ENCODE measurements around the gene MCRS1. TPM values are rescaled to one million over a fixed set of nuclear protein-coding genes. Genes with fewer than 3 reads are reported as not detected.
"Not testable (repeated sequence)": the region's sequence is repeated elsewhere in the genome, so short reads cannot be mapped to it uniquely, and the experiment has no call there.

Gene MCRS1, protein sequence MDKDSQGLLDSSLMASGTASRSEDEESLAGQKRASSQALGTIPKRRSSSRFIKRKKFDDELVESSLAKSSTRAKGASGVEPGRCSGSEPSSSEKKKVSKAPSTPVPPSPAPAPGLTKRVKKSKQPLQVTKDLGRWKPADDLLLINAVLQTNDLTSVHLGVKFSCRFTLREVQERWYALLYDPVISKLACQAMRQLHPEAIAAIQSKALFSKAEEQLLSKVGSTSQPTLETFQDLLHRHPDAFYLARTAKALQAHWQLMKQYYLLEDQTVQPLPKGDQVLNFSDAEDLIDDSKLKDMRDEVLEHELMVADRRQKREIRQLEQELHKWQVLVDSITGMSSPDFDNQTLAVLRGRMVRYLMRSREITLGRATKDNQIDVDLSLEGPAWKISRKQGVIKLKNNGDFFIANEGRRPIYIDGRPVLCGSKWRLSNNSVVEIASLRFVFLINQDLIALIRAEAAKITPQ
- 10 to 100 TPM; 83.8 to 83.9 TPM for total RNA-seq

DNA sequence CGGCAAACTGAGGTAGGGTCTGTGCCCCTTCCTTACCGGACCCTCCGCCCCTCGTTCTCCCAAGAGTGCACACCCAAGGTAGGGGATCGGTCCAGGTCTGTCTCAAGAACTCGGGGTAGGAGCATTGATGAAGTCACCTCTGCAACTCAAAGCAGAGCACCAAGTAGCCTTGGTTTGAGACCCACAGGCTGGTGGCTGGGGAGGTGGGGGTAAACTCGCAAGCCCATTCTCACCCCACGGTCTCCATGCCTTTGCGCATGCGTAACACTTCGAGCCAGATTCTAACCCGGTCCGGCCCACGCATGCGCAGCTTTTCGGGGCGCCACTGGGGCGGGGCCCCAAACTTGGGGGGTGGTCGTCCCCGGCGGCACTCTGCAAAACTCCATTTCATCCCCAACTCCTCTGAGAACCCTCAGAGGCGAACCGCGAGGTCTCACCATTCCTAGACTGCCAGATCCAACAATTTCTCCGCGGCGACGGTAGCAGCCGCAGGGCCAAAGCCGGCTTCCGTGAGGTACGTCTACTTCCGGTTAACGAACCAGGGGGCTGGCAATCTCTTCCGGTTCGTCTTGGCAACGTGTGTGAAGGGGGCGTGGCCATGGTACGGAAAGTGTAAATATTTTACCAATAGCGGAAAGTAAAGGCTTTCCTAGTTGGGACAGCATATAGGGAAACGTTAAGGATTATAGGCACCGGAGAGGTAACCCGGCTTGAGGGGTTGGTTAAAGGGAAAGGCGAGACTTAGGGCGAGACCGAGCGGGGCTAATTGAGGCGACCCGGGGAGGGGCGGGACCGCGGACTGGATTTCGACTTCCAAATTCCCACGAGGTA is at the start of gene MCRS1:
Gene MCRS1 (minus strand): TSS at position 532 of the 831 bp plus-strand sequence. CDS start 1,411 bp downstream, outside the sequence.
- POLR2A ChIA-PET = interaction anchor here (0.6 to 2.1 kb wide), 10 partner anchors 13 to 304 kb away, joined by 3 to 18 read pairs (median 4); partner anchors contain the start of genes KCNH3, PRPF40B, SPATS2 and TMBIM6
- ATAC-seq (ENCODE audit: low read depth) (peak; percentile 72), DNase-seq (peak; percentile 91)
- H3K27me3 Mint-ChIP-seq = no peaks in the 10 kb centered on the region
- no peaks in the 10 kb centered on the region for H3K9me3 Mint-ChIP-seq
- H3K4me3 Mint-ChIP-seq = peak within 1 kb of the TSS; percentile 98
- peak within 1 kb of the TSS; percentile 99 for H3K27ac Mint-ChIP-seq
- H3K36me3 Mint-ChIP-seq = peaks cover 10% of the 10 kb centered on the region
- H3K4me1 Mint-ChIP-seq = peaks cover 46% of the 10 kb centered on the region

- H3K9me3 Mint-ChIP-seq = peaks cover 3% of the 10 kb centered on the region
- POLR2A ChIA-PET = interaction anchor here (1.6 kb wide), 1 partner anchor 49 kb away, joined by 5 read pairs; no protein-coding TSS in a partner anchor
- peaks cover 4% of the 10 kb centered on the region for H3K36me3 Mint-ChIP-seq
- peaks cover 13% of the 10 kb centered on the region for H3K4me1 Mint-ChIP-seq
- H3K27ac Mint-ChIP-seq = no peak overlapping the region
- H3K4me3 Mint-ChIP-seq = no peak overlapping the region
- ATAC-seq (ENCODE audit: low read depth) (no peak), DNase-seq (no peak)
- H3K27me3 Mint-ChIP-seq = peaks cover 41% of the 10 kb centered on the region
Observed at GRCh38 chr12:49616533-49617219, 48.7 kb upstream of the MCRS1 start.

GRCh38 chr12:49615725-49616124 is 47.8 kb upstream of the MCRS1 start:
- peaks cover 4% of the 10 kb centered on the region for H3K36me3 Mint-ChIP-seq
- H3K27ac Mint-ChIP-seq = no peak overlapping the region
- POLR2A ChIA-PET = no interaction called here
- DNase-seq (no peak), ATAC-seq (ENCODE audit: low read depth) (no peak)
- peaks cover 32% of the 10 kb centered on the region for H3K27me3 Mint-ChIP-seq
- H3K9me3 Mint-ChIP-seq = peaks cover 3% of the 10 kb centered on the region
- peaks cover 7% of the 10 kb centered on the region for H3K4me1 Mint-ChIP-seq
- no peak overlapping the region for H3K4me3 Mint-ChIP-seq

GRCh38 chr12:49612210-49612609 is 44.3 kb upstream of the MCRS1 start:
- Mint-ChIP-seq H3K4me1 (peaks cover 5% of the 10 kb centered on the region), H3K27me3 (peaks cover 11% of the 10 kb centered on the region), H3K36me3 (peaks cover 7% of the 10 kb centered on the region), H3K9me3 (peaks cover 5% of the 10 kb centered on the region), H3K27ac (no peak overlapping the region), H3K4me3 (no peak overlapping the region)
- ATAC-seq (ENCODE audit: low read depth) (no peak), DNase-seq (no peak)
- POLR2A ChIA-PET = interaction anchor here (0.7 kb wide), 1 partner anchor 269 kb away, joined by 3 read pairs; no protein-coding TSS in a partner anchor

- not testable (repeated sequence) for DNase-seq; H3K4me1 Mint-ChIP-seq; H3K27me3 Mint-ChIP-seq; H3K9me3 Mint-ChIP-seq; H3K27ac Mint-ChIP-seq; H3K36me3 Mint-ChIP-seq; H3K4me3 Mint-ChIP-seq; ATAC-seq (ENCODE audit: low read depth)
- POLR2A ChIA-PET = interaction anchor here (0.5 to 0.7 kb wide), 3 partner anchors 12 to 376 kb away, joined by 3 to 5 read pairs (median 3); no protein-coding TSS in a partner anchor
Observed at GRCh38 chr12:49610785-49611184, 42.8 kb upstream of the MCRS1 start.

GRCh38 chr12:49609875-49610154 is 41.9 kb upstream of the MCRS1 start:
- peaks cover 5% of the 10 kb centered on the region for H3K9me3 Mint-ChIP-seq
- peaks cover 5% of the 10 kb centered on the region for H3K36me3 Mint-ChIP-seq
- H3K27me3 Mint-ChIP-seq = peaks cover 4% of the 10 kb centered on the region
- DNase-seq (no peak), ATAC-seq (ENCODE audit: low read depth) (no peak)
- peaks cover 7% of the 10 kb centered on the region for H3K4me1 Mint-ChIP-seq
- POLR2A ChIA-PET = no interaction called here
- no peak overlapping the region for H3K4me3 Mint-ChIP-seq
- no peak overlapping the region for H3K27ac Mint-ChIP-seq

DNA sequence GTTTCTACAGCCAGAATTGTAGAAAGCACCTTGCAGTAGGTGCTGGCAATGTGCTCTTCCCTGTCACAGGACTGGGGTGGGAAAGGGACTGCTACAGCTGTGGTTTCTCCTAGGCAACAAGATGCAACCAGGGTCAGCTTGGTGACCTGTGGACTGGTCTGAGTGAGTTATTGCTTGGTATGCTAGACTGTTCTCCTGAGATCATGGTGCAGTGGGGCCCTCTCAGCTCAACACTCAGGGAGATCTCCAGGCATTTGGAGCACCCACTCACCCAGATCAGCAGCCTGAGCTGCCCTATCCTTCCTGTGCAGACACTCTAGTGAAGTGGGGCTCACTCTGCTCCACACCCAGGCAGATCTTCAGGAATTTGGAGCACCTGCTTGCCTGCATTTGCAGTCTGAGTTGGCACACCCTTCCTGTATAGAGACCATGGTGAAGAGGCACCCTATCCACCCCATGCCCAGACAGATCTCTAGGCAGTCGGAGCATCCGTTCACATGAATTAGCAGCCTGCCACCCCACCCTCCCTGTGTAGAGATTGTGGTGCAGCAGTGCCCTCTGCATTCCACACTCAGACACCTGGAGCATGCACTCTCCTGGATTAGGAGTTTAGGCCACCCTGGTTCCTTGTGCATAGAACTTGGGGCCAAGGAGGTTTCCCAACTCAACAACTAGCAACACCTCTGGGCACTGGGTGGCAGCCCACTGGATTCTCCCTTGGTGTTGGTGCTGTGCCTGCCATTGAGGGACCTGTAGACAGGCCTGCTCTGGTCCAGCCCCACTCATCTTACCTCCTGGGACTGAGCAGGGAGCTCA is 41.3 kb upstream of the MCRS1 start:
- POLR2A ChIA-PET = no interaction called here

GRCh38 chr12:49605539-49605938 is 37.6 kb upstream of the MCRS1 start, which contains the start of gene FAM186B:
FAM186B (minus strand) TSS chr12:49605639; CDS start chr12:49605477, 162 bp downstream.
- not testable (repeated sequence) for H3K9me3 Mint-ChIP-seq
- H3K4me3 Mint-ChIP-seq = peak within 1 kb of the TSS; percentile 28

More for the DNA sequence above, 41.3 kb upstream of the MCRS1 start:
- no peak overlapping the region for H3K4me3 Mint-ChIP-seq
- H3K27me3 Mint-ChIP-seq = peaks cover 4% of the 10 kb centered on the region
- DNase-seq (no peak), ATAC-seq (ENCODE audit: low read depth) (no peak)
- H3K9me3 Mint-ChIP-seq = peaks cover 5% of the 10 kb centered on the region
- peaks cover 5% of the 10 kb centered on the region for H3K36me3 Mint-ChIP-seq
- no peak overlapping the region for H3K27ac Mint-ChIP-seq
- H3K4me1 Mint-ChIP-seq = peaks cover 8% of the 10 kb centered on the region

GRCh38 chr12:49604856-49605255 is 36.9 kb upstream of the MCRS1 start:
- ATAC-seq (ENCODE audit: low read depth) = no peak
- Mint-ChIP-seq H3K36me3 (no peaks in the 10 kb centered on the region), H3K4me3 (peak overlapping the region; percentile 28), H3K9me3 (no peaks in the 10 kb centered on the region), H3K27me3 (peaks cover 2% of the 10 kb centered on the region), H3K27ac (peak overlapping the region; percentile 23), H3K4me1 (peaks cover 8% of the 10 kb centered on the region)
- POLR2A ChIA-PET = interaction anchor here (0.6 kb wide), 1 partner anchor 14 kb away, joined by 3 read pairs; no protein-coding TSS in a partner anchor
- no peak for DNase-seq

More at GRCh38 chr12:49605539-49605938, 37.6 kb upstream of the MCRS1 start, which contains the start of gene FAM186B:
- DNase-seq; H3K4me1 Mint-ChIP-seq; POLR2A ChIA-PET; H3K36me3 Mint-ChIP-seq; ATAC-seq (ENCODE audit: low read depth); H3K27me3 Mint-ChIP-seq: not testable (repeated sequence)
- H3K27ac Mint-ChIP-seq = peak within 1 kb of the TSS; percentile 23

DNA sequence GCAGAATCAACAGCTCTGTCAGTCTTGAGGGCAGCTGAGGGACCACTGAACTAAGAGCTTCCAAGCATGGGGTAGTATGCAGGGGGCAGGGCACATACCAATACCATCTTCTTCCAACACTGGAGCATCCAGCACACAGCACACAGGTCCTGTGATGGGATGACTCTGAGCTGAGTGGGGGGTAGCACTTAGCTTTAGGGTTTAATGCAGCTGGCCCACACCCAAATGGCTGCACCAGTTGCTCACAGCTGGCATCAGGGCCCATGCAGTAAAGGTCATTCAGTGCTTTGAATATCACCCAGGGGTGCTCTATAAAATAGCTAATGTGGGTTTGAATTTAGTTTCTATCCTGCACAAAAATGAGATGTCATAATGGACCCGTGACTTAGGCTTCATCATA is 35.8 kb upstream of the MCRS1 start:
- Mint-ChIP-seq H3K4me1 (peaks cover 9% of the 10 kb centered on the region), H3K9me3 (no peaks in the 10 kb centered on the region), H3K27me3 (no peaks in the 10 kb centered on the region), H3K36me3 (no peaks in the 10 kb centered on the region), H3K4me3 (no peak overlapping the region), H3K27ac (no peak overlapping the region)
- DNase-seq (no peak), ATAC-seq (ENCODE audit: low read depth) (no peak)
- POLR2A ChIA-PET = interaction anchor here (1.9 kb wide), 1 partner anchor 19 kb away, joined by 15 read pairs; the partner anchor contains the start of gene PRPF40B

- Mint-ChIP-seq H3K4me3 (no peak overlapping the region), H3K27ac (no peak overlapping the region), H3K27me3 (no peaks in the 10 kb centered on the region), H3K4me1 (peaks cover 3% of the 10 kb centered on the region), H3K36me3 (peaks cover 2% of the 10 kb centered on the region), H3K9me3 (no peaks in the 10 kb centered on the region)
- POLR2A ChIA-PET = interaction anchor here (0.6 kb wide), 1 partner anchor 504 kb away, joined by 3 read pairs; no protein-coding TSS in a partner anchor
- ATAC-seq (ENCODE audit: low read depth) = no peak
- no peak for DNase-seq
Observed at GRCh38 chr12:49599961-49600360, 32.0 kb upstream of the MCRS1 start.

DNA sequence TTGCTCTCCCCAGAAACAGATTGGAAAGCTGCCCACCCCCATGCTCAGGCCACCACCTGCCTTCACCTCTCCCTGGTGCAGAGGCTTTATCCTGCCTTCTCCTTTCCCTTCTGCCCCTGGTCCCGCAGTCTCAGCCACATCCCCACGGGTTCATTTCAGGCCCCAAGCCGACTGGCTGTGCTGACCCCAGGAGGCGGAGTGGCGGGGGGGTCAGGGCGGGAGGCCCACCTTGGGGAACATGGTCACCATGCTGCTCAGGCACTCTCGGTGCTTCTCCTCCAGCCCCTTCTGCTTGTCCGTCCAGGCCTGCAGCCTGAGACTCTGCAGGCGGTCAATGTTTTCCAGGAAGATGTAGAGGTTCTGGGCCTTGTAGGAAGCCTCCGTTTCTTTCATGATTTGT is 30.6 kb upstream of the MCRS1 start:
- peaks cover 1% of the 10 kb centered on the region for H3K4me1 Mint-ChIP-seq
- ATAC-seq (ENCODE audit: low read depth) (no peak), DNase-seq (no peak)
- peaks cover 2% of the 10 kb centered on the region for H3K36me3 Mint-ChIP-seq
- no peaks in the 10 kb centered on the region for H3K27me3 Mint-ChIP-seq
- no peak overlapping the region for H3K4me3 Mint-ChIP-seq
- no peak overlapping the region for H3K27ac Mint-ChIP-seq
- H3K9me3 Mint-ChIP-seq = no peaks in the 10 kb centered on the region
- POLR2A ChIA-PET = interaction anchor here (0.6 kb wide), 1 partner anchor 12 kb away, joined by 3 read pairs; no protein-coding TSS in a partner anchor
